Esophagus muscularis mucosa (tissue), 4 donors: ENCODE measurements around the gene JPT1. TPM values are rescaled to one million over a fixed set of nuclear protein-coding genes. Genes with fewer than 3 reads are reported as not detected.

Source experiments
- DNase-seq: peaks from one replicate; pipeline ENCODE4 v3.0.0-alpha.2; 2017; ENCODE audit errors: extremely low spot score
- H3K27ac ChIP-seq, 4 donors: fragments of 200-600 bp; sonication (generic); replicated peaks in 1 of 4; 1 replicate in 3 of 4; 2 replicates in 1 of 4; pipeline ENCODE4 v1.5.1; 2016 to 2019; ENCODE audit warnings: mild to moderate bottlenecking in 1 of 4
- H3K27me3 ChIP-seq, 4 donors: fragments of 200-600 bp; sonication (generic); one replicate each; pipeline versions ENCODE4 v1.5.1 to v1.6.0; 2016 to 2019
- H3K36me3 ChIP-seq, 4 donors: fragments of 200-600 bp; sonication (generic); one replicate each; pipeline ENCODE4 v1.5.1; 2016 to 2019
- H3K4me1 ChIP-seq, 4 donors: fragments of 200-600 bp; sonication (generic); one replicate each; pipeline ENCODE4 v1.5.1; 2016 to 2019
- H3K4me3 ChIP-seq, 4 donors: fragments of 200-600 bp; sonication (generic); 1 replicate in 2 of 4; 2 replicates in 2 of 4; pipeline ENCODE4 v1.5.1; 2016 to 2019; ENCODE audit warnings: mild to moderate bottlenecking in 4 of 4, moderate library complexity in 1 of 4
- H3K9me3 ChIP-seq, 4 donors: fragments of 200-600 bp; sonication (generic); 1 replicate in 3 of 4; 2 replicates in 1 of 4; pipeline ENCODE4 v1.5.1; 2016 to 2019
- EP300 ChIP-seq: sonication (generic); formaldehyde crosslinking; IDR thresholded peaks from one replicate; pipeline ENCODE4 v1.6.1; 2017; ENCODE audit warnings: antibody characterized with exemption
- POLR2A ChIP-seq: fragments of 450-650 bp; IDR thresholded peaks from one replicate; pipeline ENCODE4 v1.6.1; 2017; ENCODE audit warnings: antibody characterized with exemption, moderate library complexity, mild to moderate bottlenecking, low read depth
- POLR2AphosphoS5 ChIP-seq, 2 donors: sonication (generic); formaldehyde crosslinking; IDR thresholded peaks; one replicate each; pipeline ENCODE4 v1.6.1; 2017; ENCODE audit warnings: antibody characterized with exemption in 2 of 2
- WGBS: methylation state at CpG from one replicate; pipeline ENCODE4 v1.1.5; 2018; 5-methylcytosine and 5-hydroxymethylcytosine counted together
- intact Hi-C: fragments of 100-400 bp; cut with DNase I; formaldehyde crosslinking; loops from one replicate; pipeline ENCODE4 v1.15.1; 2023
- total RNA-seq, 4 donors: library from RNA; depleted of rRNA; stranded (reverse); fragments of >200 nt; gene quantifications; one replicate each; pipeline versions ENCODE4 v1.1.0 to v1.2.1, GENCODE V29; 2016
- TF ChIP-seq, protein P1 (sequence below), 3 experiments: fragments of 200-600 bp in 2 of 3; fragments of 450-650 bp in 1 of 3; sonication (generic) in 2 of 3; IDR thresholded peaks; one replicate each; pipeline ENCODE4 v1.5.1; 2017 to 2019; ENCODE audit warnings: antibody characterized with exemption in 3 of 3, mild to moderate bottlenecking in 2 of 3, moderate library complexity in 1 of 3

JPT1 gene
- total RNA-seq, 4 donors from 2014 or later, result 5.4 to 24.2 (median 18.4) TPM

DNA sequence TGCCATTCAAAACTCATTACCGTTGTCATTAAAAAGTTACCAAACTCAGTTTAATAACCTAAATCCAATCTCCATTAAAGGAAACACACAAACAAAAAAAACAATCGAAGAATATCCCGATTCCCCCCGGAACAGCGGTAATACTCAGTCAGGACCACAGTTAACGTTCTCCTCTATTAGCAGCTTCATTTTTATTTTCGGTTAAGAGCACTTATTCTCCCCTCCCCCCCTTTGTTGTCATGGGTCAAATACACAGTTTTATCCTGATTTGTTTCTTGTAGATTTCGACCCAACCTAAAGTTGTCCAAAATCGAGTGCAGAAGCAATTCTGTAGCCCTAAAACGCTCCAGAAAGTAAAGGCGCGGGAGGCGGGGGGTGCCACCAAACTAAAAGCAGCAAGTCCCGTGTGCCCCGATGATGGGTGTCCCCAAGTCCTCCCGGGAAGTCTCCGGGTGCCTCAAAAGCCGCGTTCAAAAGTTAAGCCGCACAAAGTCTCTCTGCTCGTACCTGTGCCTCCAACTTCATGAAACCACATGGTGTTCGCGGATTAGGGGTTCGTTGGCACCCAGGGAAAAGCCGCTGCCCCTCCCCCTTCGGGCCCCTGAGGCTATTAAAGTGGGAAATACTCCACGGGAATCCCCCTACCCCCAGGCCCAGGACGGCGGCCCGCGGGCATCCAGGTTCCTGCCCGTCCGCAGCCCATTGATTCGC lies 27.5 kb upstream of the JPT1 start:
- Histone ChIP-seq H3K4me1 (peaks cover 25 to 41% (median 39%) of the 10 kb centered on the region in 4 donors), H3K4me3 (peak overlapping the region; percentile 97 to 100 (median 98)), H3K27me3 (no peaks in the 10 kb centered on the region), H3K27ac (peak overlapping the region; percentile 95 to 100 (median 98)), H3K9me3 (no peaks in the 10 kb centered on the region), H3K36me3 (peaks cover 0 to 36% (median 22%) of the 10 kb centered on the region in 4 donors)
- no peak for TF ChIP-seq POLR2A
- TF ChIP-seq EP300, result no peak
- TF ChIP-seq, protein P1, sequence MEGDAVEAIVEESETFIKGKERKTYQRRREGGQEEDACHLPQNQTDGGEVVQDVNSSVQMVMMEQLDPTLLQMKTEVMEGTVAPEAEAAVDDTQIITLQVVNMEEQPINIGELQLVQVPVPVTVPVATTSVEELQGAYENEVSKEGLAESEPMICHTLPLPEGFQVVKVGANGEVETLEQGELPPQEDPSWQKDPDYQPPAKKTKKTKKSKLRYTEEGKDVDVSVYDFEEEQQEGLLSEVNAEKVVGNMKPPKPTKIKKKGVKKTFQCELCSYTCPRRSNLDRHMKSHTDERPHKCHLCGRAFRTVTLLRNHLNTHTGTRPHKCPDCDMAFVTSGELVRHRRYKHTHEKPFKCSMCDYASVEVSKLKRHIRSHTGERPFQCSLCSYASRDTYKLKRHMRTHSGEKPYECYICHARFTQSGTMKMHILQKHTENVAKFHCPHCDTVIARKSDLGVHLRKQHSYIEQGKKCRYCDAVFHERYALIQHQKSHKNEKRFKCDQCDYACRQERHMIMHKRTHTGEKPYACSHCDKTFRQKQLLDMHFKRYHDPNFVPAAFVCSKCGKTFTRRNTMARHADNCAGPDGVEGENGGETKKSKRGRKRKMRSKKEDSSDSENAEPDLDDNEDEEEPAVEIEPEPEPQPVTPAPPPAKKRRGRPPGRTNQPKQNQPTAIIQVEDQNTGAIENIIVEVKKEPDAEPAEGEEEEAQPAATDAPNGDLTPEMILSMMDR (IDR thresholded peaks at IDR 0.05), result no peak
- no peak for TF ChIP-seq POLR2AphosphoS5 (IDR thresholded peaks at IDR 0.05)
- intact Hi-C loops, result loop anchor here (5.0 kb wide), 1 partner anchor 49 kb away; the partner anchor contains the start of gene NT5C
- DNase-seq, result no peak
- WGBS, result under 1% methylated on average over 24 of the region's 34 CpGs

DNA sequence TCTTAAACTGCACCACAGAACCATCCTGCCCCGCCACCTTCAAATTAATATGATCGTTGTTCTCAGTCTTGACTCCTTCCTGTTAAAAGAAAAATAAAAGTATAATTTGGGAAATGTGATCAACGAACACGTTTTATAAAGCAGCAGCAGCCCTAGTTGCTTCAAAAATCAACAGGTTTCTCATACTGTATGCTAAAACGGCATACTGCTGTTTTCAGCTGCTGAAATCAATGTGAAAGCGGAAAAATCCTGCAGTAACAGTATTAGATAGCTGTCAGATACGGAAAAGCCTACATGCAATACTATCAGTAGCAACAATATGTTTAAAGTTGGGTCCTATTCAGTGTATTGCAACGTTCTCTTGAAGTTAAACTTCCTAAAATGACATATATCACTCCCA lies 26.8 kb upstream of the JPT1 start:
- Histone ChIP-seq H3K9me3 (no peaks in the 10 kb centered on the region), H3K27me3 (no peaks in the 10 kb centered on the region), H3K27ac (peak overlapping the region; percentile 95 to 100 (median 98)), H3K36me3 (peaks cover 0 to 42% (median 28%) of the 10 kb centered on the region in 4 donors), H3K4me3 (peak overlapping the region; percentile 97 to 100 (median 98)), H3K4me1 (peaks cover 25 to 44% (median 39%) of the 10 kb centered on the region in 4 donors)
- WGBS, result 8% methylated on average over 7 of the region's 8 CpGs
- TF ChIP-seq EP300, result no peak
- no peak for TF ChIP-seq POLR2AphosphoS5 (IDR thresholded peaks at IDR 0.05)
- TF ChIP-seq, protein P1 (IDR thresholded peaks at IDR 0.05), result no peak
- TF ChIP-seq POLR2A, result no peak
- no peak for DNase-seq
- intact Hi-C loops, result loop anchor here (5.0 kb wide), 1 partner anchor 49 kb away; the partner anchor contains the start of gene NT5C

DNA sequence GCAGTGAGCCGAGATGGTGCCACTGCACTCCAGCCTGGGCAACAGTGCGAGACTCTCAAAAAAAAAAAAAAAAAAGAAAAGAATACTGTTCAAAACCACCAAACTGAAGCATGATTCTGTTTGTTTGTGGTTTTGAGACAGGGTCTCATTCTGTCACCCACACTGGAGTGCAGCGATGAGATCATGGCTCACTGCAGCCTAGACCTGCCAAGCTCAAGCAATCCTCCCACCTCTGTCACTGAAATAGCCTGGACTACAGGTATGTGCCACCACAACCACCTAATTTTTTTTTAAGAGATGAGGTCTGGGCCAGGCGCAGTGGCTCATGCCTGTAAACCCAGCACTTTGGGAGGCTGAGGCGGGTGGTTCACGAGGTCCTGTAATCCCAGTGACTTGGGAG lies 24.1 kb upstream of the JPT1 start:
- TF ChIP-seq EP300 (no peak), POLR2A (no peak), POLR2AphosphoS5 (IDR thresholded peaks at IDR 0.05) (no peak)
- TF ChIP-seq, protein P1 (IDR thresholded peaks at IDR 0.05), result no peak
- intact Hi-C loops, result no loop called here
- Histone ChIP-seq H3K4me3 (no peak overlapping the region), H3K4me1 (peaks cover 23 to 46% (median 45%) of the 10 kb centered on the region in 4 donors), H3K36me3 (peaks cover 19 to 69% (median 55%) of the 10 kb centered on the region in 4 donors), H3K27me3 (no peaks in the 10 kb centered on the region), H3K9me3 (no peaks in the 10 kb centered on the region), H3K27ac (no peak overlapping the region)
- WGBS, result 94% methylated on average over 6 of the region's 6 CpGs
- DNase-seq, result no peak

DNA sequence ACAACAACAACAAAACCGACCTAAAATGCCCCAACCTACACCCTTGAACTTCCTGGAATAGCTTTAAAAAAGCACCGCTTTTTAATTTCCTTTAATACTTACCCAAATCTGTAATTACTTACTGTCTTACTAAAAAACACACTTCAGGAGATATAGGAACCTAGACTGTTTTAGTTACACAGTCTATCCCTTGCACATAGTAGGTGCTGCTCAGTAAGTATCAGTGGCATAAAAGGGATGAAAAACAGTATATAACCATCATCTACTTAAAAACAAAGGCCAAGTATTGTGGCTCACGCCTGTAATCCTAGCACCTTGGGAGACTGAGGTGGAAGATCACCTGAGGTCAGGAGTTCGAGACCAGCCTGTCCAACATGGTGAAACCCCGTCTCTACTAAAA lies 22.3 kb upstream of the JPT1 start:
- TF ChIP-seq POLR2A (no peak), EP300 (no peak), POLR2AphosphoS5 (IDR thresholded peaks at IDR 0.05) (no peak)
- TF ChIP-seq, protein P1 (IDR thresholded peaks at IDR 0.05), result no peak
- Histone ChIP-seq H3K9me3 (no peaks in the 10 kb centered on the region), H3K4me3 (no peak overlapping the region), H3K36me3 (peaks cover 34 to 86% (median 69%) of the 10 kb centered on the region in 4 donors), H3K27me3 (no peaks in the 10 kb centered on the region), H3K27ac (no peak overlapping the region), H3K4me1 (peaks cover 20 to 48% (median 46%) of the 10 kb centered on the region in 4 donors)
- intact Hi-C loops, result no loop called here
- WGBS, result 93% methylated on average over 5 of the region's 5 CpGs
- no peak for DNase-seq
